ENCODE results near the gene CHST3.
"Not testable (repeated sequence)": the region's sequence is repeated elsewhere in the genome, so short reads cannot be mapped to it uniquely, and the experiment has no call there.

CHST3 gene

GRCh38 chr10:71950683-71951082 lies 13.5 kb upstream of the CHST3 start:
- DNase-seq: no peak

GRCh38 chr10:71952745-71953144 lies 11.4 kb upstream of the CHST3 start:
- no peak for DNase-seq

- DNase-seq: no peak
Measured at GRCh38 chr10:71957546-71958275, 6.5 kb upstream of the CHST3 start.

GRCh38 chr10:71959526-71959925 lies 4.7 kb upstream of the CHST3 start:
- DNase-seq: no peak

- no peak for DNase-seq
Measured at GRCh38 chr10:71961831-71962230, 2.4 kb upstream of the CHST3 start.

GRCh38 chr10:71962901-71963300 lies 1.3 kb upstream of the CHST3 start:
- no peak for DNase-seq

GRCh38 chr10:71963351-71964097 lies 671 bp upstream of the CHST3 start:
- DNase-seq: no peak

- DNase-seq: no peak
Measured at GRCh38 chr10:71964743-71965515, 734 bp downstream of the CHST3 start.

- DNase-seq: no peak
Measured at GRCh38 chr10:71965623-71966022, 1.4 kb downstream of the CHST3 start.

- no peak for DNase-seq
Measured at GRCh38 chr10:71966046-71967004, 2.1 kb downstream of the CHST3 start.

GRCh38 chr10:71967958-71968357 lies 3.8 kb downstream of the CHST3 start:
- DNase-seq: not testable (repeated sequence)

- DNase-seq: no peak
Measured at GRCh38 chr10:71968553-71969474, 4.6 kb downstream of the CHST3 start.

GRCh38 chr10:71969929-71970328 lies 5.7 kb downstream of the CHST3 start:
- no peak for DNase-seq

- no peak for DNase-seq
Measured at GRCh38 chr10:71970331-71970730, 6.1 kb downstream of the CHST3 start.

- no peak for DNase-seq
Measured at GRCh38 chr10:71970869-71971268, 6.7 kb downstream of the CHST3 start.

- DNase-seq: no peak
Measured at GRCh38 chr10:71971311-71971731, 7.1 kb downstream of the CHST3 start.

GRCh38 chr10:71971769-71972555 lies 7.8 kb downstream of the CHST3 start:
- DNase-seq: no peak

- DNase-seq: no peak
Measured at GRCh38 chr10:71972746-71973695, 8.8 kb downstream of the CHST3 start.

All from effector CD8-positive, alpha-beta T cell (primary cell).